Dendritic cell treated with granulocyte-macrophage colony-stimulating factor and Interleukin-4, amounts not matched to agents 40 ng/mL and 50 ng/mL, for 4 days (primary cell): ENCODE results near the gene RFK.
"Not testable (repeated sequence)": the region's sequence is repeated elsewhere in the genome, so short reads cannot be mapped to it uniquely, and the experiment has no call there.

Source experiments
- H3K27ac Mint-ChIP-seq: one replicate; pipeline ENCODE4 v1.8.0; 2022; ENCODE audit warnings: mild to moderate bottlenecking, mixed read lengths
- H3K27me3 Mint-ChIP-seq: one replicate; pipeline ENCODE4 v1.8.0; 2022; ENCODE audit warnings: mild to moderate bottlenecking, mixed read lengths
- H3K36me3 Mint-ChIP-seq: one replicate; pipeline ENCODE4 v1.8.0; 2022; ENCODE audit warnings: low read depth, mixed read lengths
- H3K4me1 Mint-ChIP-seq: one replicate; pipeline ENCODE4 v1.8.0; 2022; ENCODE audit warnings: low read depth, mixed read lengths
- H3K4me3 Mint-ChIP-seq: one replicate; pipeline ENCODE4 v1.8.0; 2022; ENCODE audit warnings: mild to moderate bottlenecking, moderate library complexity, mixed read lengths
- H3K9me3 Mint-ChIP-seq: one replicate; pipeline ENCODE4 v1.8.0; 2022; ENCODE audit warnings: mixed read lengths
- intact Hi-C: fragments of 100-400 bp; cut with micrococcal nuclease; formaldehyde crosslinking; loops from one replicate; pipeline ENCODE4 v1.15.0; 2022

RFK gene

GRCh38 chr9:76371901-76372300 lies 22.3 kb downstream of the RFK start:
- Mint-ChIP-seq H3K9me3 (no peaks in the 10 kb centered on the region), H3K4me1 (peaks cover 31% of the 10 kb centered on the region), H3K36me3 (no peaks in the 10 kb centered on the region), H3K4me3 (no peak overlapping the region), H3K27ac (no peak overlapping the region), H3K27me3 (no peaks in the 10 kb centered on the region)
- intact Hi-C loops = no loop called here

DNA sequence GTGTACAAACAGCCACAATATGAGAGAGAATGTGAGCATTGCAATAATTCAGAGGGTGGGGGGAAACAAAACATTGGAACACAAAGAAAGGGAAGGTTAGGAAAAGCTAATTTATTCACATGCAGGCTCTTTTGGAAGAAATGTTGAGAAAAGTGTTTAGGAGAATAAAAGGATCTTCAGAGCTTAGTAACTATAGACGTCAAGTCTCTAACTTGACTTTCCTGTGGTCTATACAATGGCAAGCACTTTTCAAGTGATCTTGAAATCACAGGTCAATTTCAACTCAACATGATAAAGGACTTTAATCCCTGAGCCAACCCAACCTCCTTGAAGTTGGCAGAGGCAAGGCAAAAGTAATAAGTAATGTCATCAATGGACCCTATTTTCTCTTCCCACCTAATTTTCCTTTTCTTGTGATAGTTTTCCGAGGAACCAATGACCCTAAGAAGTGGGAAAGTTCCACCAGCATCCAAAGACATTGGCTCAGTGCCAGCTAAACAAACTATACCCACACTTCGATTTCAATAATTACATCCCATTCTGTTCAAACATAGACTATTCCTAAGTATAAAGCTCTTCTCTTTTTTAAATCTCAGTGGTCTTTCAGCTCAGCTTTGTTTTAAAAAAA lies 23.7 kb downstream of the RFK start:
- Mint-ChIP-seq H3K4me3 (no peak overlapping the region), H3K27me3 (no peaks in the 10 kb centered on the region), H3K36me3 (no peaks in the 10 kb centered on the region), H3K9me3 (no peaks in the 10 kb centered on the region), H3K27ac (no peak overlapping the region), H3K4me1 (peaks cover 29% of the 10 kb centered on the region)
- intact Hi-C loops = no loop called here

GRCh38 chr9:76369583-76369982 lies 24.6 kb downstream of the RFK start:
- Mint-ChIP-seq H3K27ac (no peak overlapping the region), H3K4me1 (peaks cover 19% of the 10 kb centered on the region), H3K27me3 (no peaks in the 10 kb centered on the region), H3K9me3 (no peaks in the 10 kb centered on the region), H3K4me3 (no peak overlapping the region), H3K36me3 (no peaks in the 10 kb centered on the region)
- intact Hi-C loops = no loop called here

- no peak overlapping the region for H3K4me3 Mint-ChIP-seq
- no peak overlapping the region for H3K27ac Mint-ChIP-seq
- intact Hi-C loops = no loop called here
- H3K36me3 Mint-ChIP-seq = no peaks in the 10 kb centered on the region
- no peaks in the 10 kb centered on the region for H3K9me3 Mint-ChIP-seq
- H3K4me1 Mint-ChIP-seq = peaks cover 13% of the 10 kb centered on the region
- no peaks in the 10 kb centered on the region for H3K27me3 Mint-ChIP-seq
These were observed 28.0 kb downstream of the RFK start for GRCh38 chr9:76366275-76366674.

GRCh38 chr9:76365028-76365427 lies 29.2 kb downstream of the RFK start:
- Mint-ChIP-seq H3K4me3 (no peak overlapping the region), H3K27me3 (no peaks in the 10 kb centered on the region), H3K9me3 (no peaks in the 10 kb centered on the region), H3K27ac (no peak overlapping the region), H3K4me1 (peaks cover 13% of the 10 kb centered on the region), H3K36me3 (no peaks in the 10 kb centered on the region)
- intact Hi-C loops = no loop called here

GRCh38 chr9:76363032-76363395 lies 31.2 kb downstream of the RFK start:
- Mint-ChIP-seq H3K27ac (peak overlapping the region; percentile 83), H3K9me3 (no peaks in the 10 kb centered on the region), H3K4me1 (peaks cover 34% of the 10 kb centered on the region), H3K27me3 (no peaks in the 10 kb centered on the region), H3K4me3 (no peak overlapping the region), H3K36me3 (no peaks in the 10 kb centered on the region)
- intact Hi-C loops = no loop called here

GRCh38 chr9:76362332-76363031 lies 31.7 kb downstream of the RFK start:
- Mint-ChIP-seq H3K27ac (peak overlapping the region; percentile 83), H3K4me1 (peaks cover 39% of the 10 kb centered on the region)
- H3K36me3 Mint-ChIP-seq, H3K4me3 Mint-ChIP-seq, H3K27me3 Mint-ChIP-seq, H3K9me3 Mint-ChIP-seq, intact Hi-C loops: not testable (repeated sequence)

DNA sequence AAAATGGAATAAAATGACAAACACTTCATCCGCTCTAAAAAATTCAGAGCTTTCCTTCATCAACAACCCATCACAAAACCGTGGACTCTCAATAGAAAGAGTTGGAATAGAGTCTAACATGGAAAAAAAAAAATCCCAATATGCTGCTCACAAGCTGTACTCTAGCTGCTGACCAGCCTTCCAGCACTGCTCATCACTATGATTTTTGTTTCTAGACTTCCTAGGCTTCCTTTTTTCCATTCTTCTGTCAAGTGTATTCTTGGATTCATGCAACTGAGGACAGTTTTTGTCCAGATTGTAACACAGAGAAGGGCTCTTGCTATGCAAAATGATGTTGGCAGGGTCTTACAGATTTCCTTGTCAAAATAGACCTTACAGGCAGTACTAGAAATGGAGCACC lies 34.5 kb downstream of the RFK start:
- H3K9me3 Mint-ChIP-seq = no peaks in the 10 kb centered on the region
- H3K27ac Mint-ChIP-seq = peak overlapping the region; percentile 93
- H3K4me3 Mint-ChIP-seq = no peak overlapping the region

GRCh38 chr9:76359365-76359764 lies 34.9 kb downstream of the RFK start:
- Mint-ChIP-seq H3K27ac (peak overlapping the region; percentile 93), H3K27me3 (no peaks in the 10 kb centered on the region), H3K9me3 (no peaks in the 10 kb centered on the region), H3K36me3 (no peaks in the 10 kb centered on the region), H3K4me3 (peak overlapping the region; percentile 13), H3K4me1 (peaks cover 40% of the 10 kb centered on the region)
- intact Hi-C loops = loop anchor here (5.0 kb wide), 1 partner anchor 33 kb away; the partner anchor contains the start of gene RFK

More for the DNA sequence above, 34.5 kb downstream of the RFK start:
- Mint-ChIP-seq H3K36me3 (no peaks in the 10 kb centered on the region), H3K27me3 (no peaks in the 10 kb centered on the region), H3K4me1 (peaks cover 40% of the 10 kb centered on the region)
- intact Hi-C loops = loop anchor here (5.0 kb wide), 1 partner anchor 33 kb away; the partner anchor contains the start of gene RFK

GRCh38 chr9:76358628-76359280 lies 35.5 kb downstream of the RFK start:
- intact Hi-C loops = loop anchor here (5.0 kb wide), 1 partner anchor 34 kb away; the partner anchor contains the start of gene RFK
- Mint-ChIP-seq H3K9me3 (no peaks in the 10 kb centered on the region), H3K4me3 (no peak overlapping the region), H3K27ac (peak overlapping the region; percentile 93), H3K36me3 (no peaks in the 10 kb centered on the region), H3K27me3 (no peaks in the 10 kb centered on the region), H3K4me1 (peaks cover 40% of the 10 kb centered on the region)

GRCh38 chr9:76357555-76357954 lies 36.7 kb downstream of the RFK start:
- Mint-ChIP-seq H3K27me3 (no peaks in the 10 kb centered on the region), H3K36me3 (no peaks in the 10 kb centered on the region), H3K27ac (peak overlapping the region; percentile 34), H3K4me1 (peaks cover 32% of the 10 kb centered on the region), H3K4me3 (no peak overlapping the region), H3K9me3 (no peaks in the 10 kb centered on the region)
- intact Hi-C loops = loop anchor here (5.0 kb wide), 1 partner anchor 35 kb away; the partner anchor contains the start of gene RFK

DNA sequence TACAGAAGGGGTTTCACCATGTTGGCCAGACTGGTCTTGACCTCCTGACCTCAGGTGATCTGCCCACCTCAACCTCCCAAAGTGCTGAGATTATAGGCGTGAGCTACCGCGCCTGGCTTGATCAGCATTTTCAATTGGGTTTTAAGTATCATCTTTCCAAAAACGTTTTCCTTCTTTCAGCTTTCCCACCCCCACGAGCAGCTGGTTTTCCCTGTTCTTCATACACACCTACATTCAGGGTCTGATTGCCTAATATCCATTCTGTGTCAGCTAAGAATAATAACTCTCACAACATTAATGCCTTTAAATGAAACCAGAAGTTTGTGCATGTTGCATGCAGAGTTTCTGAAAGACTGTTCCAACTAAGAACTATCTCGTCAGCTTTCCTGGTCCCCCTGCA lies 38.3 kb downstream of the RFK start:
- Mint-ChIP-seq H3K27ac (no peak overlapping the region), H3K36me3 (no peaks in the 10 kb centered on the region), H3K4me1 (peaks cover 38% of the 10 kb centered on the region), H3K27me3 (peaks cover 2% of the 10 kb centered on the region), H3K4me3 (no peak overlapping the region), H3K9me3 (no peaks in the 10 kb centered on the region)
- intact Hi-C loops = loop anchor here (5.0 kb wide), 1 partner anchor 36 kb away; the partner anchor contains the start of gene RFK

DNA sequence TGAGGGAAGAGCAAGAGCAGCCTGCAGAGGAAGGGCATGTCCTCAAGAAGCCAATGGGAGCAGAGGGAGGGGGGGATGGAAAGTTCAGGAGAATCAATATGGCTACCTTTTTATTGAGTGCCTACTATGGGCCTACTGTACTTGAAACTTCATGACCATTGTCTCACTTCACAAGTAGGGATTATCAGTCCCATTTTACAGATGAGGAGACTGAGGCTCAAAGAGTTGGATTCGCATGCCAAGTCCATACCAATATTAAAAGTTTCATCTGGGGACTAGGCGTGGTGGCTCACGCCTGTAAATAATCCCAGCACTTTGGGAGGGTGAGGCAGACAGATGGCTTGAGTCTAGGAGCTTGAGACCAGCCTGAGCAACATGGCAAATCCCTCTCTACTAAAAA lies 40.0 kb downstream of the RFK start:
- intact Hi-C loops = no loop called here
- Mint-ChIP-seq H3K4me1 (peaks cover 29% of the 10 kb centered on the region), H3K9me3 (no peaks in the 10 kb centered on the region)

DNA sequence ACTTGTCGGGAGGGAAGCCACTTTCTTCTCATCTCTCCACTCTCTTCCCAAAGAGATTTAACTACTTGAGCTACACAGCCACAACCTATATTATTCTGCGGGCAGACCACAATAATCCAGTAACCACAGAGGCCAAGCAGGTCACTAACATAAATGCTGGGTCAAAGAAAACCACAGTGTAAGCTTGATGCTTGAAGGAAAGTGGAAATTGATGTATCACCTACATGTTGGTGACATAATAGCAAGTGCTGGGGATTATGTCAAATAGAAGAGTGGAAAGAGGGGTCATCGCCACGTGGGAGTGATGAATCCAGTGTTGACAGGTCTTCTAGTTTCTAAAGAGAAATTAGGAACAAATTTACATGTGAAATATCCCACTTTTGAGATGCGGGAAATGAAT lies 40.9 kb downstream of the RFK start:
- intact Hi-C loops = no loop called here
- H3K4me1 Mint-ChIP-seq = peaks cover 19% of the 10 kb centered on the region
- no peak overlapping the region for H3K27ac Mint-ChIP-seq
- no peaks in the 10 kb centered on the region for H3K9me3 Mint-ChIP-seq
- H3K27me3 Mint-ChIP-seq = peaks cover 2% of the 10 kb centered on the region
- H3K36me3 Mint-ChIP-seq = no peaks in the 10 kb centered on the region
- no peak overlapping the region for H3K4me3 Mint-ChIP-seq

More for the DNA sequence above, 40.0 kb downstream of the RFK start:
- Mint-ChIP-seq H3K4me3 (no peak overlapping the region), H3K36me3 (no peaks in the 10 kb centered on the region), H3K27me3 (peaks cover 2% of the 10 kb centered on the region), H3K27ac (no peak overlapping the region)
